ENCODE data around the gene RPRML. TPM values are rescaled to one million over a fixed set of nuclear protein-coding genes. Genes with fewer than 3 reads are reported as not detected.

RPRML gene
- total and polyA plus RNA-seq, 4 donors: 0.06 TPM; not detected in 3

GRCh38 chr17:46975287-46975686, 3.8 kb downstream of the RPRML start:
- no peak for DNase-seq (ENCODE audit: low spot score)
- peaks cover 14 to 22% (median 17%) of the 10 kb centered on the region in 4 donors for H3K4me1 ChIP-seq (ENCODE audit: control insufficient read depth in 4 of 4, insufficient read depth in 4 of 4, low read length in 3 of 4)
- TF ChIP-seq CTCF (IDR thresholded peaks at IDR 0.05; ENCODE audit: low read depth, low read length, missing input control) (no peak), JUND (IDR thresholded peaks at IDR 0.05) (no peak), FOXA2 (IDR thresholded peaks at IDR 0.05) (no peak), TAF1 (conservative IDR thresholded peaks at IDR 0.05) (no peak), SP1 (IDR thresholded peaks at IDR 0.05) (no peak), NR2F2 (IDR thresholded peaks at IDR 0.05) (no peak), RAD21 (IDR thresholded peaks at IDR 0.05) (no peak), FOXA1 (IDR thresholded peaks at IDR 0.05) (no peak), GABPA (IDR thresholded peaks at IDR 0.05 in 1 of 2, conservative IDR thresholded peaks at IDR 0.05 in 1 of 2) (no peak), HNF4A (conservative IDR thresholded peaks at IDR 0.05) (no peak), HNF4G (IDR thresholded peaks at IDR 0.05) (no peak), ATF3 (IDR thresholded peaks at IDR 0.05) (no peak), YY1 (IDR thresholded peaks at IDR 0.05) (no peak), REST (IDR thresholded peaks at IDR 0.05) (no peak), RXRA (IDR thresholded peaks at IDR 0.05) (no peak), MAX (IDR thresholded peaks at IDR 0.05) (no peak), EGR1 (IDR thresholded peaks at IDR 0.05; ENCODE audit: low read depth in 2 of 2) (no peak), ZBTB33 (IDR thresholded peaks at IDR 0.05) (no peak)
- H3K27ac ChIP-seq (ENCODE audit: low read depth in 1 of 2, low read length in 2 of 2): no peak overlapping the region
- H3K27me3 ChIP-seq (ENCODE audit: control insufficient read depth in 4 of 4, insufficient read depth in 4 of 4, low read length in 3 of 4): no peaks in the 10 kb centered on the region
- H3K9ac ChIP-seq (ENCODE audit: low read depth in 1 of 2, low read length in 2 of 2): no peak overlapping the region
- H3K4me3 ChIP-seq (ENCODE audit: low read depth in 1 of 3, low read length in 3 of 3): no peak overlapping the region
- H3K9me3 ChIP-seq (ENCODE audit: control insufficient read depth in 4 of 4, low read length in 3 of 4): no peaks in the 10 kb centered on the region
- WGBS: 79% methylated on average over 4 of the region's 4 CpGs
- no peaks in the 10 kb centered on the region for H3K36me3 ChIP-seq (ENCODE audit: control insufficient read depth in 4 of 4, insufficient read depth in 3 of 4, low read depth in 1 of 4, low read length in 3 of 4)

All from liver (tissue), 9 donors.